K562 (cell line): ENCODE measurements around the gene SHLD1. TPM values are rescaled to one million over a fixed set of nuclear protein-coding genes. Genes with fewer than 3 reads are reported as not detected.
"Not testable (repeated sequence)": the region's sequence is repeated elsewhere in the genome, so short reads cannot be mapped to it uniquely, and the experiment has no call there.

Source experiments
- ATAC-seq: fragments of 200-7000 bp; cut with Tn5 transposase; 3 replicates; pipeline ENCODE4 v1.9.1; 2020; ENCODE audit warnings: moderate library complexity
- BruUV-seq: library from RNA; stranded (reverse); fragments of 400-500 nt; replicated peaks from 2 replicates; lab custom pipeline; 2021; lab: Mats Ljungman, UMichigan
- CTCF ChIA-PET: fragments of 300-600 bp; formaldehyde crosslinking; extraction: SDS; loops from one replicate; lab custom pipeline; 2021; ENCODE audit warnings: low intra/inter-chr PET ratio; lab: Yijun Ruan, JAX
- POLR2A ChIA-PET: fragments of 300-600, 350-650 bp; sonication (Branson Sonifier 250); formaldehyde crosslinking; extraction: SDS; loops from one replicate; lab custom pipeline; 2021; ENCODE audit warnings: antibody characterized with exemption, inconsistent platforms; lab: Yijun Ruan, JAX
- DNase-seq, 4 experiments: peaks; one replicate each; pipeline versions ENCODE4 v3.0.0 to v3.0.0-alpha.2; 2011 to 2018; ENCODE audit warnings: low spot score in 3 of 4, mixed read lengths in 3 of 4; ENCODE audit errors: extremely low read depth in 1 of 4
- FAIRE-seq: peaks from 2 replicates; lab custom pipeline; 2011; peaks lifted over from hg19 to GRCh38; lab: Jason Lieb, UNC
- H2AFZ ChIP-seq: 2 replicates; pipeline ENCODE4 v1.6.0; 2011; ENCODE audit warnings: low read depth, low read length, control low read depth, inconsistent platforms
- H3K27ac ChIP-seq: fragments of 200-600 bp; 3 replicates; pipeline ENCODE4 v1.8.0; 2011; ENCODE audit warnings: low read depth, mild to moderate bottlenecking, control low read depth, inconsistent platforms, low read length, moderate library complexity, mixed read lengths; ENCODE audit errors: extremely low read depth
- H3K27me3 ChIP-seq, 2 experiments: fragments of 300-600 bp in 1 of 2; 2 replicates in 1 of 2; 3 replicates in 1 of 2; pipeline versions ENCODE4 v1.6.0 to v1.8.0; 2011; ENCODE audit warnings: inconsistent platforms in 2 of 2, low read length in 2 of 2, mild to moderate bottlenecking in 1 of 2, mixed read lengths in 1 of 2, moderate library complexity in 1 of 2; ENCODE audit not compliant: control insufficient read depth in 2 of 2, insufficient read depth in 2 of 2
- H3K36me3 ChIP-seq: fragments of 300-600 bp; 3 replicates; pipeline ENCODE4 v1.8.0; 2011; ENCODE audit warnings: mild to moderate bottlenecking, low read length, inconsistent platforms; ENCODE audit not compliant: control insufficient read depth, insufficient read depth
- H3K4me1 ChIP-seq, 2 experiments: fragments of 200-600 bp in 1 of 2; replicated peaks in 1 of 2; 2 replicates in 1 of 2; 3 replicates in 1 of 2; pipeline versions ENCODE4 v1.5.1 to v1.8.0; 2011; ENCODE audit warnings: inconsistent platforms in 2 of 2, low read length in 2 of 2, mild to moderate bottlenecking in 1 of 2, mixed read lengths in 1 of 2, moderate library complexity in 1 of 2; ENCODE audit not compliant: control insufficient read depth in 2 of 2, insufficient read depth in 2 of 2
- H3K4me2 ChIP-seq: 2 replicates; pipeline ENCODE4 v1.6.1; 2011; ENCODE audit warnings: low read length, control low read depth, inconsistent platforms, mixed read lengths; ENCODE audit not compliant: insufficient read depth
- H3K4me3 ChIP-seq: fragments of 200-600 bp; sonication (generic), shearing (Covaris generic); 2 replicates; pipeline ENCODE4 v1.5.1; 2016; ENCODE audit warnings: control low read depth, inconsistent platforms
- H3K79me2 ChIP-seq: fragments of 200-600 bp; 3 replicates; pipeline ENCODE4 v1.8.0; 2011; ENCODE audit warnings: low read length, inconsistent platforms; ENCODE audit not compliant: control insufficient read depth, insufficient read depth
- H3K9ac ChIP-seq, 2 experiments: 2 replicates each; pipeline versions ENCODE4 v1.6.0 to v1.6.1; 2011; ENCODE audit warnings: low read depth in 2 of 2, low read length in 2 of 2, control low read depth in 1 of 2, inconsistent platforms in 1 of 2, mild to moderate bottlenecking in 1 of 2, mixed read lengths in 1 of 2; ENCODE audit not compliant: insufficient read depth in 1 of 2
- H3K9me1 ChIP-seq: one replicate; pipeline ENCODE4 v1.6.0; 2011; ENCODE audit warnings: inconsistent platforms, mild to moderate bottlenecking, low read length, moderate library complexity; ENCODE audit not compliant: control insufficient read depth, insufficient read depth
- H3K9me3 ChIP-seq: replicated peaks from 2 replicates; pipeline ENCODE4 v1.5.1; 2011; ENCODE audit warnings: low read depth, low read length, inconsistent platforms; ENCODE audit not compliant: control insufficient read depth, insufficient read depth
- H4K20me1 ChIP-seq: replicated peaks from 2 replicates; pipeline ENCODE4 v1.6.1; 2011; ENCODE audit warnings: low read length, inconsistent platforms, mixed read lengths; ENCODE audit not compliant: control insufficient read depth, insufficient read depth
- GTF2B ChIP-seq: IDR thresholded peaks from 2 replicates; pipeline ENCODE4 v1.6.1; 2011; ENCODE audit not compliant: insufficient read length; ENCODE audit errors: extremely low read depth
- HNRNPUL1 ChIP-seq: fragments of 200-400 bp; formaldehyde crosslinking; IDR thresholded peaks from 2 replicates; pipeline ENCODE4 v1.6.1; 2017; ENCODE audit warnings: low read length
- SFPQ ChIP-seq: fragments of 200-400 bp; formaldehyde crosslinking; IDR thresholded peaks from 2 replicates; pipeline ENCODE4 v1.6.1; 2017; ENCODE audit warnings: mild to moderate bottlenecking, low read depth, low read length, moderate library complexity
- SMARCA4 ChIP-seq: fragments of 450-650 bp; IDR thresholded peaks from 2 replicates; pipeline ENCODE4 v1.6.1; 2016
- ZBTB33 ChIP-seq: sonication (generic); formaldehyde crosslinking; IDR thresholded peaks from 2 replicates; pipeline ENCODE4 v1.8.1; 2023; ENCODE audit warnings: mild to moderate bottlenecking, missing genetic modification reagents
- ZBTB9 ChIP-seq: fragments of 450-650 bp; formaldehyde crosslinking; IDR thresholded peaks from 2 replicates; pipeline ENCODE4 v1.4.0; 2020; ENCODE audit warnings: mild to moderate bottlenecking, moderate library complexity
- ZNF121 ChIP-seq: sonication (generic); formaldehyde crosslinking; conservative IDR thresholded peaks from 2 replicates; pipeline ENCODE4 v1.8.0; 2022; ENCODE audit warnings: missing genetic modification reagents
- ZNF408 ChIP-seq: fragments of 250-450 bp; sonication (Bioruptor Pico); IDR thresholded peaks from 2 replicates; pipeline ENCODE4 v1.4.0; 2020; ENCODE audit warnings: low read depth, mild to moderate bottlenecking, moderate library complexity
- ZNF696 ChIP-seq: fragments of 250-450 bp; sonication (Bioruptor Pico); conservative IDR thresholded peaks from 2 replicates; pipeline ENCODE4 v1.4.0; 2020; ENCODE audit warnings: mild to moderate bottlenecking, moderate library complexity
- WGBS: fragments of 100-300 bp; shearing (Covaris generic); methylation state at CpG from one replicate; pipeline ENCODE4 v1.1.6; 2016; ENCODE audit warnings: low coverage, mixed read lengths; ENCODE audit not compliant: insufficient coverage; ENCODE audit errors: missing lambda C conversion rate; 5-methylcytosine and 5-hydroxymethylcytosine counted together
- in situ Hi-C: fragments of 300-500 bp; cut with MboI; formaldehyde crosslinking; loops from 4 replicates; pipeline ENCODE4 v1.15.0; 2018; ENCODE audit warnings: inconsistent platforms, mixed read lengths
- intact Hi-C: fragments of 100-400 bp; cut with micrococcal nuclease; formaldehyde crosslinking; loops from 2 replicates; pipeline ENCODE4 v1.14.2; 2022
- polyA plus RNA-seq, 8 experiments: library from polyadenylated mRNA; depleted of rRNA in 4 of 8; stranded (reverse) in 5 of 8; unstranded in 3 of 8; fragments of >200 nt; fragmentation: Nextera tagmentation in 2 of 8; fragmentation: Illumina TruSeq in 1 of 8; extraction: Ambion mirVana in 2 of 8; extraction: Trizol in 1 of 8; gene quantifications; 2 replicates each; pipeline versions ENCODE4 v1.2.1 to v1.2.3, GENCODE V29; 2011 to 2014; ENCODE audit warnings: inconsistent platforms in 1 of 8, missing spikeins in 1 of 8
- total RNA-seq, 7 experiments: library from RNA; depleted of rRNA in 6 of 7; stranded (reverse); fragments of >200 nt in 6 of 7; fragmentation: Illumina TruSeq in 2 of 7; extraction: Trizol in 2 of 7; gene quantifications; 2 replicates each; pipeline versions ENCODE4 v1.2.1 to v1.2.3, GENCODE V29; 2011 to 2021; ENCODE audit warnings: low replicate concordance in 1 of 7

Gene SHLD1
- total and polyA plus RNA-seq, 9 of the 15 experiments (the other 6 are each of a cell fraction or from before 2014, with no cell fraction given): 3.7 to 21.6 (median 8.2) TPM

DNA sequence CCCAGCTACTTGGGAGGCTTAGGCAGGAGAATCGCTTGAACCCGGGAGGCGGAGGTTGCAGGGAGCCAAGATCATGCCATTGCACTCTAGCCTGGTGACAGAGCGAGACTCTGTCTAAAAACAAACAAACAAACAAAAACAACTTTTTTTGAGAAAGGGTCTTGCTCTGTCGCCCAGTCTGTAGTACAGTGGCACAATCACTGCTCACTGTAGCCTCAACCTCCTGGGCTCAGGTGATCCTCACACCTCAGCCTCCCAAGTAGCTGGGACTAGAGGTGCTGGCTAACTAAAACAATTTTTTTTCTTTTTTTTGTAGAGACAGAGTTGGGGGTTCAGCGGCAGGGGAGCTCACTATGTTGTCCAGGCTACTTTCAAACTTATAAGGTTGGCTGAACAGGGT, 28.8 kb upstream of the SHLD1 start:
- peaks cover 0 to 22% of the 10 kb centered on the region in 2 experiments; a peak in 4 of 5 replicates for H3K4me1 ChIP-seq
- H3K9me3 ChIP-seq, H3K4me2 ChIP-seq, H4K20me1 ChIP-seq, FAIRE-seq, DNase-seq, CTCF ChIA-PET, H3K4me3 ChIP-seq: not testable (repeated sequence)
- TF ChIP-seq ZNF121 (CRISPR knock-in tag): peak; percentile 78
- TF ChIP-seq, all 486 proteins: peak for 1; not testable (repeated sequence) for 485
- H3K79me2 ChIP-seq, in situ Hi-C loops, POLR2A ChIA-PET, BruUV-seq, H3K9ac ChIP-seq, H3K27ac ChIP-seq, intact Hi-C loops, ATAC-seq, H3K27me3 ChIP-seq, H3K9me1 ChIP-seq, H2AFZ ChIP-seq, H3K36me3 ChIP-seq: not testable (repeated sequence)
- 92% methylated on average over 6 of the region's 6 CpGs for WGBS

GRCh38 chr20:5722927-5723326, 27.3 kb upstream of the SHLD1 start:
- intact Hi-C loops: no loop called here
- POLR2A ChIA-PET: no interaction called here
- Histone ChIP-seq H3K36me3 (no peaks in the 10 kb centered on the region), H2AFZ (no peak overlapping the region), H3K79me2 (no peaks in the 10 kb centered on the region), H3K4me2 (no peak overlapping the region), H3K4me1 (peaks cover 0 to 22% of the 10 kb centered on the region in 2 experiments; a peak in 4 of 5 replicates), H3K9ac (0 out of 4 replicates have a peak overlapping the region, but pooled peaks of 1 of the 2 experiments have one; percentile 64), H3K27me3 (no peaks in the 10 kb centered on the region), H4K20me1 (no peaks in the 10 kb centered on the region), H3K9me3 (no peaks in the 10 kb centered on the region; the same call in 1 of the 2 replicates), H3K27ac (no peak overlapping the region), H3K4me3 (no peak overlapping the region), H3K9me1 (no peaks in the 10 kb centered on the region)
- BruUV-seq: no TSS peak
- FAIRE-seq: no peak
- no peak for DNase-seq
- ATAC-seq: no peak
- CTCF ChIA-PET: no interaction called here
- in situ Hi-C loops: no loop called here
- 66% methylated on average over 8 of the region's 9 CpGs for WGBS
- TF ChIP-seq ZNF408: no peak
- no peak for TF ChIP-seq HNRNPUL1
- no peak for TF ChIP-seq SMARCA4
- TF ChIP-seq SFPQ: no peak
- no peak for TF ChIP-seq ZBTB33 (CRISPR knock-in tag)
- TF ChIP-seq ZBTB9: no peak
- TF ChIP-seq ZNF696 (CRISPR knock-in tag): no peak
- no peak for TF ChIP-seq GTF2B
